SIG-M5 treated with dmso at 0.1 percent for 504 hours (cell line): ENCODE results near the gene PRKCE.

Experiments used
- DNase-seq: peaks from one replicate; lab custom pipeline; 2025; ENCODE audit not compliant: unreplicated experiment; lab: John Stamatoyannopoulos, UW

PRKCE gene

GRCh38 chr2:45664635-45665261 is 13.3 kb downstream of the PRKCE start:
- no peak for DNase-seq

GRCh38 chr2:45668509-45668908 is 17.0 kb downstream of the PRKCE start:
- DNase-seq = no peak

- no peak for DNase-seq
Observed at GRCh38 chr2:45669032-45669486, 17.6 kb downstream of the PRKCE start.

GRCh38 chr2:45670646-45671045 is 19.2 kb downstream of the PRKCE start:
- peak; percentile 45 for DNase-seq

- no peak for DNase-seq
Observed at GRCh38 chr2:45672138-45672537, 20.7 kb downstream of the PRKCE start.

GRCh38 chr2:45674035-45674816 is 22.8 kb downstream of the PRKCE start:
- DNase-seq = no peak

- peak; percentile 20 for DNase-seq
Observed at GRCh38 chr2:45675263-45675812, 23.9 kb downstream of the PRKCE start.

GRCh38 chr2:45676088-45676487 is 24.6 kb downstream of the PRKCE start:
- DNase-seq = no peak

GRCh38 chr2:45678791-45679348 is 27.4 kb downstream of the PRKCE start:
- DNase-seq = no peak

GRCh38 chr2:45680351-45680967 is 29.0 kb downstream of the PRKCE start:
- DNase-seq = no peak

GRCh38 chr2:45681675-45682074 is 30.2 kb downstream of the PRKCE start:
- DNase-seq = no peak

GRCh38 chr2:45683292-45683691 is 31.8 kb downstream of the PRKCE start:
- DNase-seq = no peak

GRCh38 chr2:45684756-45685155 is 33.3 kb downstream of the PRKCE start:
- DNase-seq = no peak

- no peak for DNase-seq
Observed at GRCh38 chr2:45685260-45685659, 33.8 kb downstream of the PRKCE start.

- no peak for DNase-seq
Observed at GRCh38 chr2:45687964-45688363, 36.5 kb downstream of the PRKCE start.

- peak; percentile 58 for DNase-seq
Observed at GRCh38 chr2:45688479-45689298, 37.2 kb downstream of the PRKCE start.

- no peak for DNase-seq
Observed at GRCh38 chr2:45690231-45690630, 38.8 kb downstream of the PRKCE start.

- no peak for DNase-seq
Observed at GRCh38 chr2:45691171-45691999, 39.9 kb downstream of the PRKCE start.

- DNase-seq = no peak
Observed at GRCh38 chr2:45692566-45692965, 41.1 kb downstream of the PRKCE start.
